AG04450 (cell line): ENCODE data around the gene CRACDL. TPM values are rescaled to one million over a fixed set of nuclear protein-coding genes. Genes with fewer than 3 reads are reported as not detected.

Source experiments
- CTCF ChIA-PET: fragments of 300-600, 350-600 bp; formaldehyde crosslinking; extraction: SDS; loops from one replicate; lab custom pipeline; 2022; ENCODE audit warnings: antibody characterized with exemption, inconsistent platforms; lab: Charles Lee
- POLR2A ChIA-PET: fragments of 350-600 bp; formaldehyde crosslinking; extraction: SDS; loops from one replicate; lab custom pipeline; 2021; ENCODE audit warnings: antibody characterized with exemption, inconsistent platforms; lab: Yijun Ruan, JAX
- DNase-seq: peaks from one replicate; pipeline ENCODE4 v3.0.0-alpha.2; 2011; ENCODE audit warnings: low read depth, low spot score
- H3K27ac ChIP-seq: one replicate; pipeline ENCODE4 v1.5.1; 2012; ENCODE audit warnings: low read depth, low read length, control low read depth
- H3K27me3 ChIP-seq: one replicate; pipeline ENCODE4 v1.6.0; 2012; ENCODE audit warnings: low read length; ENCODE audit not compliant: control insufficient read depth, insufficient read depth
- H3K4me3 ChIP-seq: 2 replicates; pipeline ENCODE4 v1.5.1; 2011; ENCODE audit warnings: mild to moderate bottlenecking, low read depth, low read length, control low read depth
- H3K9me3 ChIP-seq: 2 replicates; pipeline ENCODE4 v1.5.1; 2012; ENCODE audit warnings: low read length; ENCODE audit not compliant: control insufficient read depth, insufficient read depth
- CTCF ChIP-seq: IDR thresholded peaks from 2 replicates; pipeline ENCODE4 v1.5.1; 2011; ENCODE audit warnings: low read depth, low read length, control low read depth, inconsistent platforms
- polyA plus RNA-seq: library from polyadenylated mRNA; depleted of rRNA; stranded (reverse); fragments of >200 nt; gene quantifications from 2 replicates; pipeline ENCODE4 v1.2.3, GENCODE V29; 2011

The CRACDL gene
- polyA plus RNA-seq, 1 experiment: not detected

GRCh38 chr2:98891591-98891990, 44.4 kb downstream of the CRACDL start:
- TF ChIP-seq CTCF: no peak
- Histone ChIP-seq H3K27me3 (peaks cover 2% of the 10 kb centered on the region), H3K4me3 (no peak overlapping the region), H3K27ac (no peak overlapping the region), H3K9me3 (no peaks in the 10 kb centered on the region)
- DNase-seq: no peak
- ChIA-PET POLR2A (interaction anchor here (0.6 kb wide), 1 partner anchor 496 kb away, joined by 3 read pairs; no protein-coding TSS in a partner anchor), CTCF (interaction anchor here (0.7 kb wide), 1 partner anchor 322 kb away, joined by 3 read pairs; no protein-coding TSS in a partner anchor)

- H3K4me3 ChIP-seq: no peak overlapping the region
- no peak overlapping the region for H3K27ac ChIP-seq
- ChIA-PET CTCF (no interaction called here), POLR2A (no interaction called here)
- H3K9me3 ChIP-seq: peaks cover 4% of the 10 kb centered on the region; the same call in 1 of the 2 replicates
- H3K27me3 ChIP-seq: peaks cover 2% of the 10 kb centered on the region
- TF ChIP-seq CTCF: no peak
- DNase-seq: no peak
These were observed 49.9 kb downstream of the CRACDL start for GRCh38 chr2:98886066-98886554.

GRCh38 chr2:98884658-98885057, 51.4 kb downstream of the CRACDL start:
- Histone ChIP-seq H3K4me3 (no peak overlapping the region), H3K27me3 (peaks cover 6% of the 10 kb centered on the region), H3K27ac (no peak overlapping the region), H3K9me3 (peaks cover 4% of the 10 kb centered on the region; the same call in 1 of the 2 replicates)
- ChIA-PET POLR2A (no interaction called here), CTCF (no interaction called here)
- no peak for DNase-seq
- TF ChIP-seq CTCF: no peak

- Histone ChIP-seq H3K27ac (no peak overlapping the region), H3K4me3 (no peak overlapping the region), H3K9me3 (peaks cover 4% of the 10 kb centered on the region; the same call in 1 of the 2 replicates), H3K27me3 (peaks cover 6% of the 10 kb centered on the region)
- ChIA-PET POLR2A (no interaction called here), CTCF (no interaction called here)
- DNase-seq: no peak
- no peak for TF ChIP-seq CTCF
These were observed 52.2 kb downstream of the CRACDL start for GRCh38 chr2:98883780-98884211.

- Histone ChIP-seq H3K9me3 (peaks cover 4% of the 10 kb centered on the region; the same call in 1 of the 2 replicates), H3K27me3 (peaks cover 6% of the 10 kb centered on the region), H3K4me3 (no peak overlapping the region), H3K27ac (no peak overlapping the region)
- CTCF ChIA-PET: no interaction called here
- POLR2A ChIA-PET: no interaction called here
- TF ChIP-seq CTCF: no peak
- DNase-seq: no peak
These were observed 52.9 kb downstream of the CRACDL start for GRCh38 chr2:98882971-98883779.
